ENCODE data around the gene SULF2. TPM values are rescaled to one million over a fixed set of nuclear protein-coding genes. Genes with fewer than 3 reads are reported as not detected.
A peak's percentile ranks its signal among the peaks of the same experiment; 100 is the strongest.

SULF2 gene
- total and polyA plus RNA-seq, 2 of the 13 experiments (the other 11 are each of a cell fraction or from before 2014, with no cell fraction given), result 7.2 to 50.9 TPM

- H3K27me3 ChIP-seq (ENCODE audit: control insufficient read depth in 1 of 2, insufficient read depth in 2 of 2, low read length in 2 of 2), result no peaks in the 10 kb centered on the region
- no peaks in the 10 kb centered on the region for H4K20me1 ChIP-seq (ENCODE audit: insufficient read depth, low read length)
- no peak for FAIRE-seq
- H3K9ac ChIP-seq (ENCODE audit: insufficient read depth, low read depth, low read length), result no peak overlapping the region
- CTCF ChIA-PET (ENCODE audit: low intra/inter-chr PET ratio, low total read pairs), result interaction anchor here (1.8 kb wide), 1 partner anchor 27 kb away, joined by 3 read pairs; no protein-coding TSS in a partner anchor
- no peak for TF ChIP-seq ZNF556 (CRISPR knock-in tag; IDR thresholded peaks at IDR 0.05; ENCODE audit: borderline replicate concordance)
- TF ChIP-seq XRCC5 (optimal IDR thresholded peaks at IDR 0.05; ENCODE audit: low read length), result peak; percentile 65
- no peak for TF ChIP-seq ZNF773 (CRISPR knock-in tag; IDR thresholded peaks at IDR 0.05; ENCODE audit: borderline replicate concordance)
- TF ChIP-seq ZHX1 (CRISPR knock-in tag; IDR thresholded peaks at IDR 0.05; ENCODE audit: low read depth), result no peak
- no peak for TF ChIP-seq ZBTB21 (CRISPR knock-in tag; IDR thresholded peaks at IDR 0.05)
- TF ChIP-seq ZKSCAN5 (CRISPR knock-in tag; IDR thresholded peaks at IDR 0.05), result 0 out of 2 replicates have a peak, but pooled peaks have one; percentile 25
- TF ChIP-seq ZNF616 (CRISPR knock-in tag; IDR thresholded peaks at IDR 0.05; ENCODE audit: low read depth), result no peak
- POLR2A ChIA-PET, result no interaction called here
- peaks cover 23% of the 10 kb centered on the region for H3K4me1 ChIP-seq (ENCODE audit: insufficient read depth, low read length)
- no peak overlapping the region for H3K4me3 ChIP-seq (replicated peaks in 1 of 3; ENCODE audit: insufficient read depth in 1 of 3, low read depth in 2 of 3, low read length in 3 of 3)
- H2AFZ ChIP-seq (ENCODE audit: low read length), result no peak overlapping the region
- H3K4me2 ChIP-seq (ENCODE audit: low read depth, low read length), result no peak overlapping the region
- peaks cover 0 to 4% of the 10 kb centered on the region in 2 experiments; a peak in 2 of 5 replicates for H3K36me3 ChIP-seq (replicated peaks in 1 of 2; ENCODE audit: control insufficient read depth in 1 of 2, insufficient read depth in 2 of 2, low read length in 2 of 2)
- in situ Hi-C loops (cut with HindIII; ENCODE audit: extremely low pct_ligation_motif_present, low pct_unique_long_range_greater_than_20kb) (no loop called here), intact Hi-C loops (cut with micrococcal nuclease; ENCODE audit: unreplicated experiment) (no loop called here)
- no peak for DNase-seq (ENCODE audit: low spot score)
- 64% methylated on average over 15 of the region's 15 CpGs for WGBS (ENCODE audit: low lambda C conversion rate)
- no TSS peak for BruUV-seq (replicated peaks)
- H3K9me3 ChIP-seq (ENCODE audit: low read length), result no peaks in the 10 kb centered on the region
- H3K27ac ChIP-seq (ENCODE audit: extremely low read length, insufficient read depth, low read length), result no peak overlapping the region
- no peaks in the 10 kb centered on the region for H3K79me2 ChIP-seq (ENCODE audit: insufficient read depth, low read length)
- ATAC-seq, result peak; percentile 63
Observed at GRCh38 chr20:47704746-47705496, 80.4 kb downstream of the SULF2 start.

Measured in HepG2 (cell line).